GM12878 (cell line): Measurements from ENCODE around the gene MAML3. TPM values are rescaled to one million over a fixed set of nuclear protein-coding genes. Genes with fewer than 3 reads are reported as not detected.

Source experiments
- ATAC-seq: fragments of 200-7000 bp; cut with Tn5 transposase; 3 replicates; pipeline ENCODE4 v1.9.1; 2020; ENCODE audit warnings: mild to moderate bottlenecking, moderate library complexity
- BruUV-seq: library from RNA; stranded (reverse); fragments of 400-500 nt; replicated peaks from 2 replicates; lab custom pipeline; 2021; lab: Mats Ljungman, UMichigan
- CTCF ChIA-PET: fragments of 300-600 bp; sonication (Branson Sonifier 250); formaldehyde crosslinking; extraction: SDS; loops from one replicate; lab custom pipeline; 2021; ENCODE audit warnings: inconsistent platforms; lab: Yijun Ruan, JAX
- POLR2A ChIA-PET: fragments of 350-600 bp; formaldehyde crosslinking; extraction: SDS; loops from one replicate; lab custom pipeline; 2021; ENCODE audit warnings: inconsistent platforms; lab: Charles Lee
- RAD21 ChIA-PET: fragments of 300-600 bp; sonication (Branson Sonifier 250); formaldehyde crosslinking; loops from one replicate; lab custom pipeline; 2023; ENCODE audit warnings: antibody characterized with exemption; ENCODE audit not compliant: unreplicated experiment; lab: Charles Lee
- SMC1A ChIA-PET: fragments of 300-600 bp; sonication (Branson Sonifier 250); formaldehyde crosslinking; loops from one replicate; lab custom pipeline; 2023; ENCODE audit not compliant: unreplicated experiment, uncharacterized antibody; lab: Charles Lee
- DNase-seq: peaks from one replicate; pipeline ENCODE4 v3.0.0-alpha.2; 2011; ENCODE audit warnings: low read depth, low spot score
- FAIRE-seq: peaks from 3 replicates; lab custom pipeline; 2011; peaks lifted over from hg19 to GRCh38; lab: Jason Lieb, UNC
- H2AFZ ChIP-seq: 2 replicates; pipeline ENCODE4 v1.6.0; 2011; ENCODE audit warnings: low read depth, low read length, control low read depth; ENCODE audit not compliant: control insufficient read depth
- H3K27ac ChIP-seq: 2 replicates; pipeline ENCODE4 v1.5.1; 2011; ENCODE audit warnings: control low read depth; ENCODE audit not compliant: control insufficient read depth, insufficient read depth
- H3K27me3 ChIP-seq, 2 experiments: replicated peaks in 1 of 2; 2 replicates each; pipeline versions ENCODE4 v1.6.0 to v1.6.1; 2011; ENCODE audit warnings: low read length in 1 of 2; ENCODE audit not compliant: control insufficient read depth in 2 of 2, insufficient read depth in 2 of 2
- H3K36me3 ChIP-seq, 2 experiments: 2 replicates each; pipeline ENCODE4 v1.5.1; 2011; ENCODE audit warnings: low read length in 1 of 2; ENCODE audit not compliant: control insufficient read depth in 2 of 2, insufficient read depth in 2 of 2
- H3K4me1 ChIP-seq: 2 replicates; pipeline ENCODE4 v1.6.1; 2011; ENCODE audit warnings: mild to moderate bottlenecking, low read length, moderate library complexity, mixed read lengths; ENCODE audit not compliant: control insufficient read depth, insufficient read depth
- H3K4me2 ChIP-seq: 2 replicates; pipeline ENCODE4 v1.6.0; 2011; ENCODE audit warnings: control low read depth; ENCODE audit not compliant: control insufficient read depth, insufficient read depth
- H3K4me3 ChIP-seq: fragments of 200-600 bp; sonication (generic); 2 replicates; pipeline ENCODE4 v1.5.1; 2016
- H3K79me2 ChIP-seq: 2 replicates; pipeline ENCODE4 v1.6.0; 2011; ENCODE audit warnings: low read length; ENCODE audit not compliant: control insufficient read depth, insufficient read depth
- H3K9ac ChIP-seq: 2 replicates; pipeline ENCODE4 v1.8.0; 2011; ENCODE audit warnings: low read length, control low read depth, mixed read lengths; ENCODE audit not compliant: control insufficient read depth, insufficient read depth
- H3K9me3 ChIP-seq: replicated peaks from 3 replicates; pipeline ENCODE4 v1.5.1; 2011; ENCODE audit warnings: mild to moderate bottlenecking, low read length; ENCODE audit not compliant: control insufficient read depth, insufficient read depth
- H4K20me1 ChIP-seq: 2 replicates; pipeline ENCODE4 v1.6.0; 2011; ENCODE audit not compliant: control insufficient read depth, insufficient read depth
- CBX5 ChIP-seq: sonication (generic); IDR thresholded peaks from 2 replicates; pipeline ENCODE4 v1.6.1; 2016; ENCODE audit warnings: low read depth, moderate library complexity, mild to moderate bottlenecking, inconsistent platforms
- MYC ChIP-seq: IDR thresholded peaks from 2 replicates; pipeline ENCODE4 v1.6.1; 2011; ENCODE audit warnings: mild to moderate bottlenecking, low read length, moderate library complexity, inconsistent platforms; ENCODE audit not compliant: insufficient read depth, insufficient replicate concordance, insufficient read length, severe bottlenecking
- POU2F2 ChIP-seq: IDR thresholded peaks from 3 replicates; pipeline ENCODE4 v1.6.1; 2011; ENCODE audit warnings: low read depth, mild to moderate bottlenecking, low read length, borderline replicate concordance
- SPI1 ChIP-seq: IDR thresholded peaks from 2 replicates; pipeline ENCODE4 v1.6.1; 2011; ENCODE audit warnings: low read depth, mild to moderate bottlenecking, low read length, moderate library complexity, borderline replicate concordance; ENCODE audit not compliant: insufficient read depth
- WGBS: methylation state at CpG from one replicate; pipeline ENCODE4 v1.1.6; 2016; ENCODE audit warnings: low lambda C conversion rate; ENCODE audit not compliant: insufficient replicate concordance, insufficient coverage; ENCODE audit errors: missing lambda C conversion rate; 5-methylcytosine and 5-hydroxymethylcytosine counted together
- in situ Hi-C: fragments of 300-500 bp; cut with MboI; formaldehyde crosslinking; loops from 9 replicates; pipeline ENCODE4 v1.14.3; 2018; ENCODE audit warnings: mixed read lengths
- intact Hi-C: fragments of 100-400 bp; cut with micrococcal nuclease; formaldehyde crosslinking; loops from one replicate; pipeline ENCODE4 v1.14.2; 2022; ENCODE audit not compliant: unreplicated experiment
- polyA plus RNA-seq, 11 experiments: library from polyadenylated mRNA; depleted of rRNA in 4 of 11; unstranded in 6 of 11; stranded (reverse) in 5 of 11; fragments of >200 nt; fragmentation: Nextera tagmentation in 4 of 11; fragmentation: Illumina TruSeq in 1 of 11; extraction: Ambion mirVana in 4 of 11; extraction: Trizol in 1 of 11; gene quantifications; 1 replicate in 1 of 11; 2 replicates in 10 of 11; pipeline versions ENCODE4 v1.2.1 to v1.2.3, GENCODE V29; 2011 to 2016; ENCODE audit warnings: inconsistent platforms in 2 of 11, missing spikeins in 2 of 11, low read depth in 1 of 11
- total RNA-seq, 4 experiments: library from RNA; depleted of rRNA in 3 of 4; stranded (reverse); fragments of >200 nt in 3 of 4; fragmentation: Illumina TruSeq in 1 of 4; extraction: Trizol in 1 of 4; gene quantifications; 2 replicates each; pipeline versions ENCODE4 v1.2.1 to v1.2.3, GENCODE V29; 2013 to 2021
- TF ChIP-seq, protein P1 (sequence below): IDR thresholded peaks from 2 replicates; pipeline ENCODE4 v1.6.1; 2012; ENCODE audit warnings: mild to moderate bottlenecking, low read depth, low read length
- TF ChIP-seq, protein P2 (sequence below): IDR thresholded peaks from 2 replicates; pipeline ENCODE4 v1.6.1; 2012; ENCODE audit warnings: low read depth, low read length, improper control_type of control experiment
- TF ChIP-seq, protein P3 (sequence below): fragments of 450-650 bp; IDR thresholded peaks from 2 replicates; pipeline ENCODE4 v1.6.1; 2017; ENCODE audit warnings: mild to moderate bottlenecking, low read depth, inconsistent platforms; ENCODE audit not compliant: poor library complexity, severe bottlenecking
- TF ChIP-seq, protein P4 (sequence below): IDR thresholded peaks from 2 replicates; pipeline ENCODE4 v1.6.1; 2012; ENCODE audit warnings: low read depth, low read length, improper control_type of control experiment

Gene MAML3
- total and polyA plus RNA-seq, 10 of the 15 experiments (the other 5 are each of a cell fraction or from before 2014, with no cell fraction given): under 0.01 to 0.53 (median 0.06) TPM; not detected in 2

DNA sequence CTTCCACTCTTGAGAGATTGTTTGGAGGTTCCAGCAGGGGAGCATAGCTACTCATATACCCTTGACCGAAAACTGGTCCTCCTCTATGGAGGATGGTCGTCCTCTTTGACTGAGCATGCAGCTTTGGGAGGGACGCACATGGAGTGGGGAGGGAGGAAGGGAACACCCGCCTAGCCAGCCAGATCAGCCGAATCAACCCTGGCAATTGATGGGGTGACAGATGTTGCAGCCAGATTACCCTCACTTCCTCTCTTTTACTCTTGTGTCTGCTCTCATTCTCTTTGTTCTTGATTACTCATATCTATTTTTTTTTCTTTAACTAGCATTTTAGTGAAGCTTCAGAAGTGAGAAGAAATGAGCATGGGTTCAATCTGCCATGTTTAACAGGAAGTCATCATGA, 468.8 kb downstream of the MAML3 start:
- Histone ChIP-seq H3K4me3 (no peak overlapping the region), H2AFZ (no peak overlapping the region), H3K27me3 (no peaks in the 10 kb centered on the region), H3K79me2 (no peaks in the 10 kb centered on the region), H3K36me3 (peaks cover 0 to 4% of the 10 kb centered on the region in 2 experiments; a peak in 2 of 4 replicates), H3K4me1 (no peaks in the 10 kb centered on the region), H3K27ac (no peak overlapping the region), H3K9ac (no peak overlapping the region), H4K20me1 (no peaks in the 10 kb centered on the region), H3K9me3 (no peaks in the 10 kb centered on the region), H3K4me2 (no peak overlapping the region)
- TF ChIP-seq MYC (no peak), SPI1 (peak; percentile 16; the same call in 1 of the 2 replicates)
- WGBS: 93% methylated on average over 5 of the region's 5 CpGs
- no peak for DNase-seq
- intact Hi-C loops: no loop called here
- no peak for ATAC-seq
- ChIA-PET CTCF (interaction anchor here (0.9 to 1.3 kb wide), 2 partner anchors 13 to 28 kb away, joined by 3 read pairs; no protein-coding TSS in a partner anchor), RAD21 (no interaction called here), SMC1A (no interaction called here), POLR2A (interaction anchor here (0.6 kb wide), 1 partner anchor 13 kb away, joined by 3 read pairs; no protein-coding TSS in a partner anchor)
- in situ Hi-C loops: no loop called here
- BruUV-seq: no TSS peak
- FAIRE-seq: no peak

DNA sequence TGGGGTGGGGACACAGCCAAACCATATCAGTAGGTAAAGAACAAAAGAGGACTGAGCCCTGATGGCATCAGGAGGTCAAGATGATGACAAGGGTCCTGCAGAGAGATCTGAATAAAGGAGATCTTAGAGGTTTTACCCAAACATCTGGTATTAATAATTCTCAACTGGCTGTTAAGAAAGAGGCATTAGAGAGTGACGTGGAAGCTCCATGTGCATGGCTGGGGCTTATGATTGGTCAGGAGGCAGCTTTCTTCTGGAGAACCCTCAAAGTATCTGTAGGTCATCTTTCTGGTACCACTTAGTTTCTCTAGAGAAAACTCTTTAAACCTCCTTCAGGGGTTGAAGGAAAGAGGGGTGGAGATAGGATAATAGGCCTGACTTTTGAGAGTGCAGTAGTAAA, 469.6 kb downstream of the MAML3 start:
- in situ Hi-C loops (no loop called here), intact Hi-C loops (no loop called here)
- H3K9ac ChIP-seq: no peak overlapping the region
- H2AFZ ChIP-seq: no peak overlapping the region
- WGBS: 43% methylated on average over 1 of the region's 1 CpG
- H3K4me2 ChIP-seq: no peak overlapping the region
- no peaks in the 10 kb centered on the region for H3K27me3 ChIP-seq
- H3K4me1 ChIP-seq: no peaks in the 10 kb centered on the region
- H3K79me2 ChIP-seq: no peaks in the 10 kb centered on the region
- RAD21 ChIA-PET: no interaction called here
- H3K36me3 ChIP-seq: peaks cover 0 to 4% of the 10 kb centered on the region in 2 experiments; a peak in 2 of 4 replicates
- SMC1A ChIA-PET: no interaction called here
- FAIRE-seq (no peak), DNase-seq (no peak), ATAC-seq (no peak)
- POLR2A ChIA-PET: no interaction called here
- H4K20me1 ChIP-seq: no peaks in the 10 kb centered on the region
- no TSS peak for BruUV-seq
- CTCF ChIA-PET: interaction anchor here (1.3 to 1.5 kb wide), 2 partner anchors 27 to 32 kb away, joined by 3 read pairs; no protein-coding TSS in a partner anchor
- H3K27ac ChIP-seq: no peak overlapping the region
- no peak overlapping the region for H3K4me3 ChIP-seq
- no peaks in the 10 kb centered on the region for H3K9me3 ChIP-seq
- TF ChIP-seq, protein P1, sequence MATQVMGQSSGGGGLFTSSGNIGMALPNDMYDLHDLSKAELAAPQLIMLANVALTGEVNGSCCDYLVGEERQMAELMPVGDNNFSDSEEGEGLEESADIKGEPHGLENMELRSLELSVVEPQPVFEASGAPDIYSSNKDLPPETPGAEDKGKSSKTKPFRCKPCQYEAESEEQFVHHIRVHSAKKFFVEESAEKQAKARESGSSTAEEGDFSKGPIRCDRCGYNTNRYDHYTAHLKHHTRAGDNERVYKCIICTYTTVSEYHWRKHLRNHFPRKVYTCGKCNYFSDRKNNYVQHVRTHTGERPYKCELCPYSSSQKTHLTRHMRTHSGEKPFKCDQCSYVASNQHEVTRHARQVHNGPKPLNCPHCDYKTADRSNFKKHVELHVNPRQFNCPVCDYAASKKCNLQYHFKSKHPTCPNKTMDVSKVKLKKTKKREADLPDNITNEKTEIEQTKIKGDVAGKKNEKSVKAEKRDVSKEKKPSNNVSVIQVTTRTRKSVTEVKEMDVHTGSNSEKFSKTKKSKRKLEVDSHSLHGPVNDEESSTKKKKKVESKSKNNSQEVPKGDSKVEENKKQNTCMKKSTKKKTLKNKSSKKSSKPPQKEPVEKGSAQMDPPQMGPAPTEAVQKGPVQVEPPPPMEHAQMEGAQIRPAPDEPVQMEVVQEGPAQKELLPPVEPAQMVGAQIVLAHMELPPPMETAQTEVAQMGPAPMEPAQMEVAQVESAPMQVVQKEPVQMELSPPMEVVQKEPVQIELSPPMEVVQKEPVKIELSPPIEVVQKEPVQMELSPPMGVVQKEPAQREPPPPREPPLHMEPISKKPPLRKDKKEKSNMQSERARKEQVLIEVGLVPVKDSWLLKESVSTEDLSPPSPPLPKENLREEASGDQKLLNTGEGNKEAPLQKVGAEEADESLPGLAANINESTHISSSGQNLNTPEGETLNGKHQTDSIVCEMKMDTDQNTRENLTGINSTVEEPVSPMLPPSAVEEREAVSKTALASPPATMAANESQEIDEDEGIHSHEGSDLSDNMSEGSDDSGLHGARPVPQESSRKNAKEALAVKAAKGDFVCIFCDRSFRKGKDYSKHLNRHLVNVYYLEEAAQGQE: no peak
- TF ChIP-seq POU2F2 (no peak), CBX5 (no peak)
- TF ChIP-seq, protein P2, sequence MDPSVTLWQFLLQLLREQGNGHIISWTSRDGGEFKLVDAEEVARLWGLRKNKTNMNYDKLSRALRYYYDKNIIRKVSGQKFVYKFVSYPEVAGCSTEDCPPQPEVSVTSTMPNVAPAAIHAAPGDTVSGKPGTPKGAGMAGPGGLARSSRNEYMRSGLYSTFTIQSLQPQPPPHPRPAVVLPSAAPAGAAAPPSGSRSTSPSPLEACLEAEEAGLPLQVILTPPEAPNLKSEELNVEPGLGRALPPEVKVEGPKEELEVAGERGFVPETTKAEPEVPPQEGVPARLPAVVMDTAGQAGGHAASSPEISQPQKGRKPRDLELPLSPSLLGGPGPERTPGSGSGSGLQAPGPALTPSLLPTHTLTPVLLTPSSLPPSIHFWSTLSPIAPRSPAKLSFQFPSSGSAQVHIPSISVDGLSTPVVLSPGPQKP: no peak
- TF ChIP-seq, protein P3, sequence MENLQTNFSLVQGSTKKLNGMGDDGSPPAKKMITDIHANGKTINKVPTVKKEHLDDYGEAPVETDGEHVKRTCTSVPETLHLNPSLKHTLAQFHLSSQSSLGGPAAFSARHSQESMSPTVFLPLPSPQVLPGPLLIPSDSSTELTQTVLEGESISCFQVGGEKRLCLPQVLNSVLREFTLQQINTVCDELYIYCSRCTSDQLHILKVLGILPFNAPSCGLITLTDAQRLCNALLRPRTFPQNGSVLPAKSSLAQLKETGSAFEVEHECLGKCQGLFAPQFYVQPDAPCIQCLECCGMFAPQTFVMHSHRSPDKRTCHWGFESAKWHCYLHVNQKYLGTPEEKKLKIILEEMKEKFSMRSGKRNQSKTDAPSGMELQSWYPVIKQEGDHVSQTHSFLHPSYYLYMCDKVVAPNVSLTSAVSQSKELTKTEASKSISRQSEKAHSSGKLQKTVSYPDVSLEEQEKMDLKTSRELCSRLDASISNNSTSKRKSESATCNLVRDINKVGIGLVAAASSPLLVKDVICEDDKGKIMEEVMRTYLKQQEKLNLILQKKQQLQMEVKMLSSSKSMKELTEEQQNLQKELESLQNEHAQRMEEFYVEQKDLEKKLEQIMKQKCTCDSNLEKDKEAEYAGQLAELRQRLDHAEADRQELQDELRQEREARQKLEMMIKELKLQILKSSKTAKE: no peak
- TF ChIP-seq, protein P4, sequence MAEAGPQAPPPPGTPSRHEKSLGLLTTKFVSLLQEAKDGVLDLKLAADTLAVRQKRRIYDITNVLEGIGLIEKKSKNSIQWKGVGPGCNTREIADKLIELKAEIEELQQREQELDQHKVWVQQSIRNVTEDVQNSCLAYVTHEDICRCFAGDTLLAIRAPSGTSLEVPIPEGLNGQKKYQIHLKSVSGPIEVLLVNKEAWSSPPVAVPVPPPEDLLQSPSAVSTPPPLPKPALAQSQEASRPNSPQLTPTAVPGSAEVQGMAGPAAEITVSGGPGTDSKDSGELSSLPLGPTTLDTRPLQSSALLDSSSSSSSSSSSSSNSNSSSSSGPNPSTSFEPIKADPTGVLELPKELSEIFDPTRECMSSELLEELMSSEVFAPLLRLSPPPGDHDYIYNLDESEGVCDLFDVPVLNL: no peak
